ENCODE data around the gene XIRP2. TPM values are rescaled to one million over a fixed set of nuclear protein-coding genes. Genes with fewer than 3 reads are reported as not detected.

XIRP2 gene
- total RNA-seq, 2 experiments from 2014 or later = not detected

DNA sequence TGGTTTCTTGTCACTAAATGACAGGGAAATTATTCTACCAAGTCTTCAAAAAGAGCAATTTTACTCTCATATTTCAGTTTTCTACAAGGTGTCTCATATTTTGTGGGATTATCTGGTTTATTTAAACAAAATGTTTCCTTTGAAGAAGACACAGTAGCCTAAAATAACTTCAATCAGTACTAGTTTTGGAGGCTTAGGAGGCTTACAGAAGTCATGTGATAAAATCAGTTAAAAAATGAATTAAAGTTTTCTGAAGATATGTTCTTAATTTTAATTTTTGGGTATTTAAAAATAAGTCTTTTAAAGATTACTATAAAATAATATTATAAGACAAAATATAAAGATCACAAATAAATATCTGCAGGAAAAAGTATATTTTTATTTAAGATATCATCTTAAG is 95.9 kb downstream of the XIRP2 start:
- Histone ChIP-seq H3K4me3 (ENCODE audit: low read length) (no peak overlapping the region), H3K9me3 (ENCODE audit: control insufficient read depth in 1 of 2, insufficient read depth in 1 of 2, low read length in 2 of 2) (peaks cover 0 to 5% of the 10 kb centered on the region in 2 experiments), H3K27ac (ENCODE audit: low read depth in 1 of 2, low read length in 2 of 2) (no peak overlapping the region), H3K36me3 (ENCODE audit: insufficient read depth, low read length) (no peaks in the 10 kb centered on the region), H3K27me3 (ENCODE audit: control insufficient read depth in 1 of 2, insufficient read depth in 2 of 2, low read length in 2 of 2) (no peaks in the 10 kb centered on the region), H3K4me1 (ENCODE audit: insufficient read depth, low read length) (no peaks in the 10 kb centered on the region)
- Mint-ChIP-seq H3K36me3 (ENCODE audit: low read depth) (no peaks in the 10 kb centered on the region), H3K27me3 (no peaks in the 10 kb centered on the region), H3K27ac (no peak overlapping the region), H3K4me3 (no peak overlapping the region), H3K9me3 (peaks cover 5% of the 10 kb centered on the region), H3K4me1 (ENCODE audit: low read depth) (no peaks in the 10 kb centered on the region)
- DNase-seq = no peak
- no peak for ATAC-seq (ENCODE audit: poor library complexity)
- TF ChIP-seq CTCF (IDR thresholded peaks at IDR 0.05) = no peak
- intact Hi-C loops (cut with DNase I, micrococcal nuclease) = no loop called here
- POLR2A ChIA-PET = no interaction called here
- CTCF ChIA-PET = no interaction called here

- no peak overlapping the region for H3K27ac Mint-ChIP-seq
- no peaks in the 10 kb centered on the region for H3K4me1 Mint-ChIP-seq (ENCODE audit: low read depth)
- no peak overlapping the region for H3K4me3 Mint-ChIP-seq
- intact Hi-C loops (cut with DNase I, micrococcal nuclease) = no loop called here
- no peaks in the 10 kb centered on the region for H3K27me3 Mint-ChIP-seq
- Histone ChIP-seq H3K4me3 (ENCODE audit: low read length) (no peak overlapping the region), H3K9me3 (ENCODE audit: control insufficient read depth in 1 of 2, insufficient read depth in 1 of 2, low read length in 2 of 2) (peaks cover 0 to 5% of the 10 kb centered on the region in 2 experiments), H3K4me1 (ENCODE audit: insufficient read depth, low read length) (no peaks in the 10 kb centered on the region), H3K27ac (ENCODE audit: low read depth in 1 of 2, low read length in 2 of 2) (no peak overlapping the region), H3K36me3 (ENCODE audit: insufficient read depth, low read length) (no peaks in the 10 kb centered on the region), H3K27me3 (ENCODE audit: control insufficient read depth in 1 of 2, insufficient read depth in 2 of 2, low read length in 2 of 2) (no peaks in the 10 kb centered on the region)
- ChIA-PET CTCF (no interaction called here), POLR2A (no interaction called here)
- H3K9me3 Mint-ChIP-seq = peaks cover 5% of the 10 kb centered on the region
- no peak for TF ChIP-seq CTCF (IDR thresholded peaks at IDR 0.05)
- ATAC-seq (ENCODE audit: poor library complexity) = no peak
- DNase-seq = no peak
- H3K36me3 Mint-ChIP-seq (ENCODE audit: low read depth) = no peaks in the 10 kb centered on the region
These were observed 96.5 kb downstream of the XIRP2 start for GRCh38 chr2:166984797-166985196.

DNA sequence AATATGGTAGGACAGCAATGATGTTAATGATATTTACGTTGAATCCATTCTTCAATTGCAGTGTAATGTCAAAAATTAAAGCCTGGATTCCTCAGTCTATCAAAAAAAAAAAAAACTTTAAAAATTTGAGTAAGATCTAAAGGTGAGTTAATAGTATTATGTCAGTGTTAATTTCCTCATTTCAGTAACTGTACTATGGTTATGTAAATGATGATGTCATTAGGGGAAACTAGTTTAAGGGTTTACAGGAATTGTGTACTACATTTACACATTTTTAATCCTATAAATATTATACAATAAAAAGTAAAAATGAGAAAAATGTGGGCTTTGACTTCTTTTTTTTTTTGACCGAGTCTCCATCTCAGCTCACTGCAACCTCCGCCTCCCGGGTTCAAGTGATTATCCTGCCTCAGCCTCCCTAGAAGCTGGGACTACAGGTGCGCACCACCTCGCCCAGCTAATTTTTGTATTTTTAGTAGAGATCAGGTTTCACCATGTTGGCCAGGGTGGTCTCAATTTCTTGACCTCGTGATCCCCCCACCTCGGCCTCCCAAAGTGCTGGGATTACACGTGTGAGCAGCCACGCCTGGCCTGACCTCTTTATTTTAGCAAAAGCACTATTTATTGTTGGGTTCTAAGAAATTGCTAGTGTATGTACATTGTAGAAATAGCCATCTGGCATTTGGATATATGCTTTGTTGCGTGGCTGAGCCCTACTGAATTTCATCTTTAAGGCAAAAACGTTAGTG is 106.5 kb downstream of the XIRP2 start:
- Histone ChIP-seq H3K27me3 (ENCODE audit: control insufficient read depth in 1 of 2, insufficient read depth in 2 of 2, low read length in 2 of 2) (no peaks in the 10 kb centered on the region), H3K4me1 (ENCODE audit: insufficient read depth, low read length) (no peaks in the 10 kb centered on the region), H3K9me3 (ENCODE audit: control insufficient read depth in 1 of 2, insufficient read depth in 1 of 2, low read length in 2 of 2) (no peaks in the 10 kb centered on the region), H3K4me3 (ENCODE audit: low read length) (no peak overlapping the region), H3K27ac (ENCODE audit: low read depth in 1 of 2, low read length in 2 of 2) (no peak overlapping the region), H3K36me3 (ENCODE audit: insufficient read depth, low read length) (no peaks in the 10 kb centered on the region)
- DNase-seq (no peak), ATAC-seq (ENCODE audit: poor library complexity) (no peak)
- POLR2A ChIA-PET = no interaction called here
- H3K36me3 Mint-ChIP-seq (ENCODE audit: low read depth) = no peaks in the 10 kb centered on the region
- CTCF ChIA-PET = no interaction called here
- no peak overlapping the region for H3K27ac Mint-ChIP-seq
- TF ChIP-seq CTCF (IDR thresholded peaks at IDR 0.05) = no peak
- H3K4me3 Mint-ChIP-seq = no peak overlapping the region
- H3K27me3 Mint-ChIP-seq = no peaks in the 10 kb centered on the region
- intact Hi-C loops (cut with DNase I, micrococcal nuclease) = no loop called here
- H3K4me1 Mint-ChIP-seq (ENCODE audit: low read depth) = no peaks in the 10 kb centered on the region
- peaks cover 2% of the 10 kb centered on the region for H3K9me3 Mint-ChIP-seq

All from CD4-positive, alpha-beta T cell (primary cell).